ACC112 (cell line): ENCODE results near the gene NOLC1.

Experiments used
- H2AFZ ChIP-seq: fragments of 200-600 bp; sonication (generic); one replicate; pipeline ENCODE4 v1.6.0; 2017; ENCODE audit warnings: antibody characterized with exemption, low read length; ENCODE audit not compliant: unreplicated experiment
- H3K27ac ChIP-seq: fragments of 200-600 bp; sonication (generic); 2 replicates; pipeline ENCODE4 v1.5.1; 2014; ENCODE audit warnings: low read depth, mild to moderate bottlenecking, antibody characterized with exemption, low read length, moderate library complexity
- H3K27me3 ChIP-seq: fragments of 200-600 bp; sonication (generic); 2 replicates; pipeline ENCODE4 v1.6.1; 2014; ENCODE audit warnings: mild to moderate bottlenecking, antibody characterized with exemption, low read length, moderate library complexity, mixed read lengths; ENCODE audit not compliant: insufficient read depth
- H3K36me3 ChIP-seq: fragments of 200-600 bp; sonication (generic); 2 replicates; pipeline ENCODE4 v1.6.1; 2016; ENCODE audit warnings: mild to moderate bottlenecking, antibody characterized with exemption, low read length, moderate library complexity, mixed read lengths; ENCODE audit not compliant: insufficient read depth
- H3K4me1 ChIP-seq: fragments of 200-600 bp; sonication (generic); one replicate; pipeline ENCODE4 v1.6.1; 2016; ENCODE audit warnings: low read length, mixed read lengths; ENCODE audit not compliant: insufficient read depth, unreplicated experiment, control insufficient read depth
- H3K4me3 ChIP-seq: fragments of 200-600 bp; sonication (generic); 2 replicates; pipeline ENCODE4 v1.5.1; 2014; ENCODE audit warnings: mild to moderate bottlenecking, low read depth, low read length
- H3K79me2 ChIP-seq: fragments of 200-600 bp; sonication (generic); one replicate; pipeline ENCODE4 v1.6.0; 2016; ENCODE audit warnings: low read length; ENCODE audit not compliant: control insufficient read depth, unreplicated experiment, insufficient read depth

The NOLC1 gene

DNA sequence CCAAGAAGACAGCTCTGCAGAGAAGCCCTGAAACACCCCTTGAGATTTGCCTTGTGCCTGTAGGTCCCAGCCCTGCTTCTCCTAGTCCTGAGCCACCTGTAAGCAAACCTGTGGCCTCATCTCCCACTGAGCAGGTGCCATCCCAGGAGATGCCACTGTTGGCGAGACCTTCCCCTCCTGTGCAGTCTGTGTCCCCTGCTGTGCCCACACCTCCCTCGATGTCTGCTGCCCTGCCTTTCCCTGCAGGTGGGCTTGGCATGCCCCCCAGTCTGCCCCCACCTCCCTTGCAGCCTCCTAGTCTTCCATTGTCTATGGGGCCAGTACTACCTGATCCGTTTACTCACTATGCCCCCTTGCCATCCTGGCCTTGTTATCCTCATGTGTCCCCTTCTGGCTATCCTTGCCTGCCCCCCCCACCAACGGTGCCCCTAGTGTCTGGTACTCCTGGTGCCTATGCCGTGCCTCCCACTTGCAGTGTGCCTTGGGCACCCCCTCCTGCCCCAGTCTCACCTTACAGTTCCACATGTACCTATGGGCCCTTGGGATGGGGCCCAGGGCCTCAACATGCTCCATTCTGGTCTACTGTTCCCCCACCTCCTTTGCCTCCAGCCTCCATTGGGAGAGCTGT is 11.2 kb upstream of the NOLC1 start:
- H3K27ac ChIP-seq = no peak overlapping the region
- H3K36me3 ChIP-seq = peaks cover 50% of the 10 kb centered on the region
- no peak overlapping the region for H3K4me3 ChIP-seq
- H3K4me1 ChIP-seq = peaks cover 3% of the 10 kb centered on the region
- no peak overlapping the region for H2AFZ ChIP-seq
- H3K79me2 ChIP-seq = peaks cover 68% of the 10 kb centered on the region
- H3K27me3 ChIP-seq = no peaks in the 10 kb centered on the region

DNA sequence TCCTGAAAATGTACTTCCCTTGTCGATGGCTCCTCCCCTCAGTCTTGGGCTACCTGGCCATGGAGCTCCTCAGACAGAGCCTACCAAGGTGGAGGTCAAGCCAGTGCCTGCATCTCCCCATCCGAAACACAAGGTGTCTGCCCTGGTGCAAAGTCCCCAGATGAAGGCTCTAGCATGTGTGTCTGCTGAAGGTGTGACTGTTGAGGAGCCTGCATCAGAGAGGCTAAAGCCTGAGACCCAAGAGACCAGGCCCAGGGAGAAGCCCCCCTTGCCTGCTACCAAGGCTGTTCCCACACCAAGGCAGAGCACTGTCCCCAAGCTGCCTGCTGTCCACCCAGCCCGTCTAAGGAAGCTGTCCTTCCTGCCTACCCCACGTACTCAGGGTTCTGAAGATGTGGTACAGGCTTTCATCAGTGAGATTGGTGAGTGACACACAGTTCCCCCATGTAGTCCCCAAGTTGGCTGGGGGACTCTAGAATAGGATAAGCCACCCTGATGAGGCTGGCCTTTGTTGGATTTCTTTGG is 10.5 kb upstream of the NOLC1 start:
- Histone ChIP-seq H3K27ac (no peak overlapping the region), H3K36me3 (peaks cover 50% of the 10 kb centered on the region), H3K79me2 (peaks cover 62% of the 10 kb centered on the region), H2AFZ (no peak overlapping the region), H3K4me1 (no peaks in the 10 kb centered on the region), H3K4me3 (no peak overlapping the region), H3K27me3 (no peaks in the 10 kb centered on the region)

DNA sequence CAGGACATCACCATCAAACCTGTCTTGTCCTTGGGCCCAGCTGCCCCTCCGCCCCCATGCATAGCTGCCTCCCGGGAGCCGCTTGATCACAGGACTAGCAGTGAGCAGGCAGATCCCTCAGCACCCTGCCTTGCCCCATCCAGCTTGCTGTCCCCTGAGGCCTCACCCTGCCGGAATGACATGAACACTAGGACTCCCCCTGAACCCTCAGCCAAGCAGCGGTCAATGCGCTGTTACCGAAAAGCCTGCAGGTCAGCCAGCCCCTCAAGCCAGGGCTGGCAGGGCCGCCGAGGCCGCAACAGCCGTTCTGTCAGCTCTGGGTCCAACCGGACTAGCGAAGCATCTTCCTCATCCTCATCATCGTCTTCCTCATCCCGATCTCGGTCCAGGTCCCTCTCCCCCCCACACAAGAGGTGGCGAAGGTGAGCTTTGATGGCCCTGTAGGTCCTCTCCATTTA is 5.2 kb upstream of the NOLC1 start:
- no peak overlapping the region for H2AFZ ChIP-seq
- H3K4me3 ChIP-seq = no peak overlapping the region
- H3K27me3 ChIP-seq = no peaks in the 10 kb centered on the region
- peaks cover 13% of the 10 kb centered on the region for H3K4me1 ChIP-seq
- H3K27ac ChIP-seq = no peak overlapping the region
- H3K36me3 ChIP-seq = peaks cover 41% of the 10 kb centered on the region; the same call in 1 of the 2 replicates
- H3K79me2 ChIP-seq = peaks cover 16% of the 10 kb centered on the region

DNA sequence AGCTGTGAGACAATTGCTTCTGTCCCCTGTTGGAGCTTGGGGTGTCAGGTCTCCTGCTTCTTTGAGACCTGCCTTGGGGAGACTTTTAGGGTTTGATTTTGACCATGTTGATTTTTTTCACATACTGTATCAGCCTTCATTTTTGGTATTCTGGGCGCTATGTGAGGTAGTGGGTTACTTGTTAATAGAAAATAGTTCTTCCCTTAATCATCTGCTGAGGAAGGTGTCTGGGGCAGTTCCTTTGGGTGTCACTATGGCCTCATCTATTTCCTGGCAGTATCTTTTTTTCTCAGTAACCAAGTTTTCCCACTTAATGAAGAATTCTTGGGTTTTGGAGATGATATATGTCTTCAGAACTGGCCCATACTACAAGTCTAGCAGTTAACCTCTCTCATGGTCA is 4.6 kb upstream of the NOLC1 start:
- peaks cover 40% of the 10 kb centered on the region; the same call in 1 of the 2 replicates for H3K36me3 ChIP-seq
- H3K27ac ChIP-seq = no peak overlapping the region
- no peak overlapping the region for H2AFZ ChIP-seq
- peaks cover 13% of the 10 kb centered on the region for H3K4me1 ChIP-seq
- H3K27me3 ChIP-seq = no peaks in the 10 kb centered on the region
- peaks cover 19% of the 10 kb centered on the region for H3K79me2 ChIP-seq
- H3K4me3 ChIP-seq = no peak overlapping the region

DNA sequence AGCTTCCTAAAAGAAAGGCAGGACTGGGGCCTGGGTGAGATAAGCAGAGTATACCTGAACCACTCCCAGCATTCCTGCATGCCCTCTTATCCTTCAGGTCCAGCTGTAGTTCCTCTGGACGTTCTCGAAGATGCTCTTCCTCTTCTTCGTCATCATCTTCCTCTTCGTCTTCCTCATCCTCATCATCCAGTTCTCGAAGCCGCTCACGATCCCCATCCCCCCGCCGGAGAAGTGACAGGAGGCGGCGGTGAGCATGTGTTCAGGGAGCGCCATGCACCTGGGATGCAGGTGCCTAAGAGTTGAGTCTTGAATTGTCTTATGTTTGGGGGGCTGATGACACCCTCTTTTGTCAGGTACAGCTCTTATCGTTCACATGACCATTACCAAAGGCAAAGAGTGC is 3.9 kb upstream of the NOLC1 start:
- Histone ChIP-seq H3K4me3 (no peak overlapping the region), H3K79me2 (peaks cover 21% of the 10 kb centered on the region), H3K4me1 (peaks cover 15% of the 10 kb centered on the region), H3K36me3 (peaks cover 35% of the 10 kb centered on the region; the same call in 1 of the 2 replicates), H3K27ac (no peak overlapping the region), H3K27me3 (no peaks in the 10 kb centered on the region), H2AFZ (no peak overlapping the region)

DNA sequence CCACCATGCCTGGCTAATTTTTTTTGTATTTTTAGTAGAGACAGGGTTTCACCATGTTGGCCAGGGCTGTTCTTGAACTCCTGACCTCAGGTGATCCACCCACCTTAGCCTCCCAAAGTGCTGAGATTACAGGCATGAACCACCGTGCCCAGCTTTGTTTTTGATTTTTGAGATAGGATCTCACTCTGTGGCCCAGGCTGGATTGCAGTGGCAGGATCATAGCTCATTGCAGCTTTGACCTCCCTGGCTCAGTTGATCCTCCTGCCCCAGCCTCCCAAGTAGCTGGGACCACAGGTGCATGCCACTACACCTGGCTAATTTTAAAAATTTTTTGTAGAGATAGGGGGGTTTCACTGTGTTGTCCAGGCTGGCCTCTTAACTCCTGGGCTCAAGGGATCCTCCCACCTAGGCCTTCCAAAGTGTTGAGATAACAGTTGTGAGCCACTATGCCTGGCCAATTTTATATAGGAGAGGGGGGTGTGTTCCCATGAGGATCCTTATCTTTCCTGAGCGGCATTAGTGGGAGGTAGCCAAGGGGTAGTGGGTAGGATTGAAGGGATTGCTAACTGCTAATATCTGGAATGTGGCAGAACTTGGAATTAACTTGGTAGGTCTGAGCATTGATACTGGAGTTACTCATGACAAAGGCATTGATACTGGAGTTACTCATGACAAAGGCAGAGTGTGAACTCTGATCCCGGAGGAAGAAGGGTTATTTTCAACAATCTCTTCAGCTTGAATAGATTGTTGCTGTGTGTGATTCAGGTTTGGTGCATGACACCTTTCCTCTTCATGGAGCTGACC is 1.0 kb upstream of the NOLC1 start:
- peaks cover 25% of the 10 kb centered on the region; the same call in 1 of the 2 replicates for H3K36me3 ChIP-seq
- H2AFZ ChIP-seq = no peak overlapping the region
- H3K27me3 ChIP-seq = no peaks in the 10 kb centered on the region
- peaks cover 42% of the 10 kb centered on the region for H3K79me2 ChIP-seq
- peak overlapping the region; percentile 98 for H3K27ac ChIP-seq
- H3K4me1 ChIP-seq = peaks cover 20% of the 10 kb centered on the region
- H3K4me3 ChIP-seq = peak overlapping the region; percentile 64

DNA sequence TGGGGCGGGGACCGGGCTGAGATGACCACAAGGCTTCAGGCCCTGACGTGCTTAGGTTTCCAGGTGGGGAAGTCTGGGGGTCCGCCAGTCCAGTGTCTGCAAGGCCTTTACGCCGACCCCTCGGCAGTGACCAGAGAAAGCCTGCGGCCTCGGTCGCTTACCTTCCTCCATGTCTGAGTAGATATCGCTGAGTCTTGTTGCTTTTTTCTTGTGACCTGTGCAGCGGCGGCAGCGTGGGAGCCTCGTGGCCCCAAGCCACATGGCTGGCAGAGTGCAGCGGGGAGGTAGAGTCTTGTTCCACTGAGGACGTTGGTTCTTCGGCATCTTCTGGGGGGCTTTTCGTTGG is 329 bp downstream of the NOLC1 start:
- peak overlapping the region; percentile 98 for H3K27ac ChIP-seq
- H3K27me3 ChIP-seq = no peaks in the 10 kb centered on the region
- H3K4me1 ChIP-seq = peaks cover 26% of the 10 kb centered on the region
- H3K4me3 ChIP-seq = peak overlapping the region; percentile 94
- peaks cover 32% of the 10 kb centered on the region; the same call in 1 of the 2 replicates for H3K36me3 ChIP-seq
- peaks cover 51% of the 10 kb centered on the region for H3K79me2 ChIP-seq
- H2AFZ ChIP-seq = no peak overlapping the region

DNA sequence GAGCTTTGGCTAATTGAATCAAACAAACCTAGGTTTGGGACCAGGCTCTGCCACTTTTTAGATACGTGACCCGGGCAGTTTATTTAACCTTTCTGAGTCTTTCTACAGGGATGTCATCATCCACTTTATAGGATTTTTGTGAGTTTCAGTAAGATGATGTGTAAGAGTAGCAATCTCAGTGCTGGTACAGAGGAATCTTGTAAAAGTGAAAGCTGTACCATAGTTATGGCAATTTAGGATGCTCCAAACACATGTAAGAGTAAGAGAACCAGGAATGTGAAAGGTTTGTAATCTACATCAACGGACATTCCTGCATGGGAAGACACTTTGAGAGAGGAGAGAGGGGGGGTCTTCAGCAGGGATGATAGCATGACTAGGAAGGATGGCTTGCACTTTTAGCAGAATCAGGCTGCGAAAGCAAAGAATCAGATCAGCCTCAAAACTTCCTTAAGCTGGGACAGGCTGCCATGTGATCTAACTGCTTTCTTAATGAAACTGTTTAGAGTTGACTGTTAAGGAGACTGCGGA is 968 bp downstream of the NOLC1 start:
- Histone ChIP-seq H2AFZ (no peak overlapping the region), H3K4me3 (peak overlapping the region; percentile 94), H3K27ac (peak overlapping the region; percentile 98), H3K79me2 (peaks cover 56% of the 10 kb centered on the region), H3K27me3 (no peaks in the 10 kb centered on the region), H3K36me3 (peaks cover 35% of the 10 kb centered on the region), H3K4me1 (peaks cover 26% of the 10 kb centered on the region)

DNA sequence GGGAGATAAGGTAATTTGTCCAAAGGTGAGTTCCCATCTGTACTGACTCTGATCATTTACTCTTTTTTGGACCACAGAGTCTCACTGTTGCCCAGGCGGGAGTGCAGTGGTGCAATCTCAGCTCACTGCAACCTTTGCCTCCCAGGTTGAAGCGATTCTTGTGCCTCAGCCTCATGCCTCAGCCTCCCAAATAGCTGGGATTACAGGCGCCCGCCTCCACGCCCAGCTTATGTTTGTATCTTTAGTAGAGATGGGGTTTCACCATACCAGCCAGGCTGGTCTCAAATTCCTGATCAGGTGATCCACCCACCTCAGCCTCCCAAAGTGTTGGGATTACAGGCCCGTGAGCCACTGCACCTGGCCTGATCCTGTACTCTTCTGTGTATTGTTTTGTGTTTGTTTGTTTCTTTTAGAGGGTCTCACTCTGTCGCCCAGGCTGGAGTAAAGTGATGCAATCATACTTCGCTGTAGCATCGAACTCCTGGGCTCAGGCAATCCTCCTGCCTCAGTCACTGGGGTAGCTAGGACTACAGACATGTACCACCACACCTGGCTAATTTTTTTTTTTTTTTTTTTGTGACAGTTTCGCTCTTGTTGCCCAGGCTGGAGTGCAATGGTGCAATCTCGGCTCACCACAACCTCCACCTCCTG is 2.4 kb downstream of the NOLC1 start:
- no peak overlapping the region for H2AFZ ChIP-seq
- peaks cover 34% of the 10 kb centered on the region for H3K36me3 ChIP-seq
- H3K4me1 ChIP-seq = peaks cover 30% of the 10 kb centered on the region
- peaks cover 58% of the 10 kb centered on the region for H3K79me2 ChIP-seq
- H3K27me3 ChIP-seq = no peaks in the 10 kb centered on the region
- no peak overlapping the region for H3K27ac ChIP-seq
- H3K4me3 ChIP-seq = no peak overlapping the region; the same call in 1 of the 2 replicates

DNA sequence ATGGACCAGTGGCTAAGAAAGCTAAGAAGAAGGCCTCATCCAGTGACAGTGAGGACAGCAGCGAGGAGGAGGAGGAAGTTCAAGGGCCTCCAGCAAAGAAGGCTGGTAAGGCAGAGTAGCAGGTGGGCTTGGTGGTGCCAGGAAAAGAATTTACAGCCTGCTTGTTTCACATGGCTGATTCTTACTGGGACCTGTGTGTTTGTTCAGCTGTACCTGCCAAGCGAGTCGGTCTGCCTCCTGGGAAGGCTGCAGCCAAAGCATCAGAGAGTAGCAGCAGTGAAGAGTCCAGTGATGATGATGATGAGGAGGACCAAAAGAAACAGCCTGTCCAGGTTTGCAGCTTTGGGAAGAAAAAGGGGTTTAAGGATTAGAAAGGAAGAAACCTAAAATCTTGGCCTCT is 5.0 kb downstream of the NOLC1 start:
- peaks cover 50% of the 10 kb centered on the region for H3K36me3 ChIP-seq
- H3K79me2 ChIP-seq = peaks cover 63% of the 10 kb centered on the region
- H3K27me3 ChIP-seq = no peaks in the 10 kb centered on the region
- no peak overlapping the region for H3K4me3 ChIP-seq
- no peak overlapping the region for H3K27ac ChIP-seq
- no peak overlapping the region for H2AFZ ChIP-seq
- H3K4me1 ChIP-seq = peaks cover 18% of the 10 kb centered on the region
